Heart right ventricle (tissue), 16 donors: ENCODE measurements around the gene MSANTD1. TPM values are rescaled to one million over a fixed set of nuclear protein-coding genes. Genes with fewer than 3 reads are reported as not detected.

ENCODE experiments used
- ATAC-seq, 8 donors: fragments of 200-7000 bp; cut with Tn5 transposase; one replicate each; pipeline ENCODE4 v1.9.1; 2020; ENCODE audit warnings: mild to moderate bottlenecking in 8 of 8, moderate library complexity in 8 of 8, moderate number of reproducible peaks in 1 of 8
- DNase-seq, 2 donors: peaks; one replicate each; pipeline ENCODE4 v3.0.0-alpha.2; 2020
- H3K27ac ChIP-seq, 10 donors: fragments of 200-600 bp; sonication (generic) in 2 of 10; one replicate each; pipeline versions ENCODE4 v1.5.0 to v1.8.0; 2020 to 2022; ENCODE audit warnings: mild to moderate bottlenecking in 3 of 10
- H3K27me3 ChIP-seq, 7 donors: fragments of 200-600 bp; one replicate each; pipeline ENCODE4 v1.8.0; 2021 to 2022; ENCODE audit warnings: mild to moderate bottlenecking in 2 of 7
- H3K36me3 ChIP-seq, 9 donors: fragments of 200-600 bp; sonication (generic) in 1 of 9; one replicate each; pipeline versions ENCODE4 v1.5.0 to v1.8.0; 2020 to 2022; ENCODE audit warnings: mild to moderate bottlenecking in 2 of 9
- H3K4me1 ChIP-seq, 9 donors: fragments of 200-600 bp; sonication (generic) in 1 of 9; one replicate each; pipeline versions ENCODE4 v1.5.0 to v1.8.0; 2020 to 2022; ENCODE audit warnings: mild to moderate bottlenecking in 4 of 9
- H3K4me3 ChIP-seq, 10 donors: fragments of 200-600 bp; sonication (generic) in 2 of 10; one replicate each; pipeline versions ENCODE4 v1.5.0 to v1.8.0; 2020 to 2022; ENCODE audit warnings: mild to moderate bottlenecking in 7 of 10, moderate library complexity in 2 of 10
- H3K9me3 ChIP-seq, 11 donors: fragments of 200-600 bp in 10 of 11; sonication (generic) in 2 of 11; one replicate each; pipeline versions ENCODE4 v1.5.0 to v1.8.0; 2013 to 2022; ENCODE audit warnings: mild to moderate bottlenecking in 2 of 11, control low read depth in 1 of 11, moderate library complexity in 1 of 11
- CTCF ChIP-seq, 9 donors: fragments of 200-600 bp; sonication (generic) in 2 of 9; IDR thresholded peaks; one replicate each; pipeline versions ENCODE4 v1.5.0 to v1.8.0; 2021 to 2022; ENCODE audit warnings: antibody characterized with exemption in 9 of 9, mild to moderate bottlenecking in 5 of 9, moderate library complexity in 1 of 9
- WGBS, 2 donors: extraction: QIAGEN DNeasy Blood & Tissue Kit; methylation state at CpG; one replicate each; pipeline ENCODE4 v1.1.7; 2013; ENCODE audit warnings: inconsistent platforms in 1 of 2; 5-methylcytosine and 5-hydroxymethylcytosine counted together
- intact Hi-C, 10 donors: fragments of 100-400 bp; cut with DNase I; formaldehyde crosslinking; loops; one replicate each; pipeline versions ENCODE4 v1.11.1 to v1.14.2; 2022
- polyA plus RNA-seq, 2 donors: library from polyadenylated mRNA; stranded (reverse); fragments of 200-250 nt; gene quantifications; one replicate each; pipeline ENCODE4 v1.2.3, GENCODE V29; 2013
- total RNA-seq, 10 donors: library from RNA; stranded (reverse); fragmentation: NEBNext Ultra II Directional in 3 of 10; extraction: Animal tissue kit (Norgen Biotek cat#: 25700) in 3 of 10; gene quantifications; one replicate each; pipeline versions ENCODE4 v1.2.1 to v1.2.4, GENCODE V29; 2021 to 2023
- donor health status: Arrhythmogenic right ventricular cardiomyopathy.
- donor health status: ischemic (EF 13 %, LVEDD 7.1; RV severe dilation, severe dysfunction).
- donor health status: healthy with polysubstance abuse.
- donor health status: DM: no; HTN: yes; CAD: no.
- donor health status: DM: no; HTN: no; CAD: no.
- donor health status: ischemic (EF 25% LVEDD 6.9; RV normal size, moderate dysfunction).
- donor health status: ischemic (EF 25% LVEDD 5.7; RV mildly dilated, moderate dysfunction).
- donor health status: healthy.
- donor health status: DM: yes; HTN: yes; CAD: no.
- donor health status: Ischemic cardiomyopathy.
- donor health status: ischemic (EF 35%, LVEDD 5.7; RV mildly dilated, moderate dysfunction).
- donor health status: nonischemic (EF 11% LVEDD 7.7; RV severe dilation, severe dysfunction).
- donor health status: DM: yes; HTN: yes; CAD: no.
- donor health status: PGD.
- donor health status: ischemic (EF 29% LVEDD 5.4; RV normal size, mild dysfunction).
- donor health status: nonischemic (EF 23%, LVEDD 6.1; RV moderate dilation, normal function).

The MSANTD1 gene
- total and polyA plus RNA-seq, 12 donors = 0.25 to 1.2 (median 0.41) TPM

GRCh38 chr4:3290889-3291321 is 41.9 kb downstream of the MSANTD1 start:
- 95% methylated on average over 9 of the region's 9 CpGs for WGBS, 2 donors
- intact Hi-C loops = loop anchor here in 2 of 10 donors (5.0 kb wide), 2 partner anchors 69 to 96 kb away; no protein-coding TSS in a partner anchor
- Histone ChIP-seq H3K9me3 (no peaks in the 10 kb centered on the region), H3K4me1 (peaks cover 9 to 60% (median 31%) of the 10 kb centered on the region in 9 donors), H3K36me3 (no peaks in the 10 kb centered on the region), H3K4me3 (peak overlapping the region in 2 of 10 donors; percentile 87 to 88), H3K27ac (peak overlapping the region in 2 of 10 donors; percentile 94), H3K27me3 (peaks cover 0 to 20% (median 5%) of the 10 kb centered on the region in 7 donors)
- TF ChIP-seq CTCF (IDR thresholded peaks at IDR 0.05) = no peak
- ATAC-seq (no peak), DNase-seq (no peak)

- Histone ChIP-seq H3K4me1 (peaks cover 9 to 60% (median 25%) of the 10 kb centered on the region in 9 donors), H3K9me3 (no peaks in the 10 kb centered on the region), H3K27ac (peak overlapping the region; percentile 87 to 98 (median 94)), H3K27me3 (peaks cover 0 to 18% (median 1%) of the 10 kb centered on the region in 7 donors), H3K36me3 (no peaks in the 10 kb centered on the region), H3K4me3 (peak overlapping the region; percentile 64 to 98 (median 82))
- peak in 4 of 8 donors; percentile 0 to 8 (median 1) for ATAC-seq
- DNase-seq = no peak
- WGBS, 2 donors = 36% methylated on average over 24 of the region's 24 CpGs
- TF ChIP-seq CTCF (IDR thresholded peaks at IDR 0.05) = no peak
- intact Hi-C loops = loop anchor here in 2 of 10 donors (5.0 kb wide), 2 partner anchors 69 to 96 kb away; no protein-coding TSS in a partner anchor
Observed at GRCh38 chr4:3291411-3291968, 42.5 kb downstream of the MSANTD1 start.

GRCh38 chr4:3291969-3292570 is 43.1 kb downstream of the MSANTD1 start:
- WGBS, 2 donors = 1% methylated on average over 58 to 60 of the region's 60 CpGs
- peak overlapping the region; percentile 64 to 98 (median 82) for H3K4me3 ChIP-seq
- intact Hi-C loops = loop anchor here in 2 of 10 donors (5.0 kb wide), 2 partner anchors 70 to 95 kb away; no protein-coding TSS in a partner anchor
- peaks cover 0 to 12% (median 0%) of the 10 kb centered on the region in 7 donors for H3K27me3 ChIP-seq
- DNase-seq (peak; percentile 45 to 73), ATAC-seq (peak; percentile 57 to 83 (median 68))
- peaks cover 9 to 59% (median 24%) of the 10 kb centered on the region in 9 donors for H3K4me1 ChIP-seq
- peaks cover 0 to under 1% (median 0%) of the 10 kb centered on the region in 11 donors for H3K9me3 ChIP-seq
- peak overlapping the region; percentile 87 to 98 (median 94) for H3K27ac ChIP-seq
- H3K36me3 ChIP-seq = no peaks in the 10 kb centered on the region
- no peak for TF ChIP-seq CTCF (IDR thresholded peaks at IDR 0.05)

- Histone ChIP-seq H3K27ac (peak within 1 kb of the TSS; percentile 87 to 98 (median 94)), H3K36me3 (no peaks in the 10 kb centered on the region), H3K9me3 (peaks cover 0 to 7% (median 0%) of the 10 kb centered on the region in 11 donors), H3K4me1 (peaks cover 9 to 52% (median 22%) of the 10 kb centered on the region in 9 donors), H3K4me3 (peak within 1 kb of the TSS; percentile 64 to 98 (median 82)), H3K27me3 (peaks cover 0 to 5% (median 0%) of the 10 kb centered on the region in 7 donors)
- 1% methylated on average over 69 to 110 of the region's 121 CpGs for WGBS, 2 donors
- intact Hi-C loops = loop anchor here in 2 of 10 donors (5.0 kb wide), 2 partner anchors 70 to 95 kb away; no protein-coding TSS in a partner anchor
- ATAC-seq (peak; percentile 94 to 97 (median 96)), DNase-seq (peak; percentile 94 to 96)
- TF ChIP-seq CTCF (IDR thresholded peaks at IDR 0.05) = no peak
Observed at GRCh38 chr4:3292571-3293400, 43.8 kb downstream of the MSANTD1 start, which contains the start of gene RGS12. RGS12 (plus strand) TSS chr4:3293021; CDS start chr4:3316171, 23,150 bp downstream.
